Measurements from ENCODE around the gene NMUR1. TPM values are rescaled to one million over a fixed set of nuclear protein-coding genes. Genes with fewer than 3 reads are reported as not detected.
A peak's percentile ranks its signal among the peaks of the same experiment; 100 is the strongest.

Gene NMUR1
- total RNA-seq, 1 experiment from 2014 or later = 0.10 TPM

DNA sequence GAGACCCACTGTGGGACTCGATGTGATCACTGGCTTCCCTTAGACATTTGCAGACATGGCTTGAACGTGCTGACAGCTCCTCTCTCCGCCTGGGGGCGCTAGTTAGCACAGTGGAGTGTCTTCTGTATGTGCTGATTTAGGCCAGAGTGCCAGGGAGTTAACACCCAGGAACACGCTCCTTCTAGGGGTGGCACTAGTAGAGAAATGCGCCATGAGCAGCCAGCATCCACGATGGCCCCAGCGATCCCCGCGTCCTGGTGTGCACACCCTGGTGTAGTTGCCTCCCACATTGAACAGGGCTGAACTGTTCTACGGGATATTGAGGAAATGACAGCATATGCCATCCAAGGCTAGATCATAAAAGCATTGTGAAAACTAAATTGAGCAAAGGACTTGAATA lies 11.4 kb upstream of the NMUR1 start:
- no peaks in the 10 kb centered on the region for H3K27me3 ChIP-seq (ENCODE audit: control insufficient read depth, insufficient read depth, low read length)
- DNase-seq = peak; percentile 92
- no peaks in the 10 kb centered on the region for H3K36me3 ChIP-seq (replicated peaks; ENCODE audit: control insufficient read depth, insufficient read depth, low read length)
- no peak overlapping the region for H3K4me3 ChIP-seq (ENCODE audit: insufficient read depth, low read depth, low read length)

DNA sequence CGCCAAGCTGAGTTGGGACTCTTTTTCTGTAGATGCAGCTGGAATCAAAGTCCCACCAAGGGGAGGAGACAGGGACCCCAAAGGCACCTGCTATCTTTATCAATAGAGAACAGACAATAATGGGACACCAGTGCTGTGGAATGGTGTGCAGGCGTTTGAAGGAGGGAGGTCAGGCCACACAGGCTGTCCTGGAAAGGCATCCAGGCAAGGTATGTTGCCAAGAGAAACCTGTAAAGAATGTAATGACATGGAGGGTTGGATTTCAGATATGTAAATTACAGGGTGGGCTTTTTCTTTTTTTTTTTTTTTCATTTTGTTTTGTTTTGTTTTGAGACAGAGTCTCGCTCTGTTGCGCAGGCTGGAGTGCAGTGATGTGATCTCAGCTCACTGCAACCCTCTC lies 9.7 kb upstream of the NMUR1 start:
- Histone ChIP-seq H3K4me3 (ENCODE audit: insufficient read depth, low read depth, low read length) (no peak overlapping the region), H3K36me3 (replicated peaks; ENCODE audit: control insufficient read depth, insufficient read depth, low read length) (no peaks in the 10 kb centered on the region), H3K27me3 (ENCODE audit: control insufficient read depth, insufficient read depth, low read length) (no peaks in the 10 kb centered on the region)
- no peak for DNase-seq

DNA sequence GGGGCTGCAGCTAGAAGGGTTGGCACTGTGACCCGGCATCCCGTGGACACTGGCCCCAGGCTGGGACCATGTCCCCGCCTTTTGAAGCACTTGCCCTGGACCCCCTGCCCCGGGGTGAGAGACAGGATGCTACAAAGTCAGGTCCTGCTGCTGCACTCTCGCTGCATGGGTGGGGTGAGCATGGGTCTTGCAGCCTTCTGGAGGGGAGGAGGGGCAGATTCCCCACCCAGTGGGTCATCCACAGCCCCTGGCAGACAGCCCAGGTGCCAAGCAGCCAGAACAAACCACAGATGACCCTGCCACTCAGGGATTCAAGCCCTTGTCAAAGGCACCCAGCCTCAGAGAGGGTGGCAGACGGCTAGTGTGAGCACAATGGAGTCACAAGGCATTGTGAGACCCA lies 5.7 kb upstream of the NMUR1 start:
- H3K4me3 ChIP-seq (ENCODE audit: insufficient read depth, low read depth, low read length) = no peak overlapping the region
- H3K36me3 ChIP-seq (replicated peaks; ENCODE audit: control insufficient read depth, insufficient read depth, low read length) = no peaks in the 10 kb centered on the region
- H3K27me3 ChIP-seq (ENCODE audit: control insufficient read depth, insufficient read depth, low read length) = no peaks in the 10 kb centered on the region
- no peak for DNase-seq

DNA sequence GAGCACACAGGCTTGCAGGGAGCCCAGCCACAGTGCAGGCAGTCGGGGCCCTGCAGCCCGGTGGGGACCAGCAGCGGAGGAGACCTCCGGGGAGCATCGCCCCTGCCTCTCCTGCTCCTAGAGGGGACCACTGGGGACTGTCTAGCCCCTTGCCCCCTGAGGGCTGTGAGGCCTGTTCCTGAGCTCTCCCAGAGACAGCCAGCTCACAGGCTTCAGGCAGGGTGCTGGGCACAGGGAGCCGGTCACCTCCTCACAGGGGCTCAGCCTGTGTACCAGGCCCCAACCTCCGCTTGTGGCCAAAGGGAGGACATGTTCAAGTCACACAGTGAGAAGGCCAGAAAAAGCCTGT lies 3.5 kb upstream of the NMUR1 start:
- DNase-seq = no peak
- Histone ChIP-seq H3K27me3 (ENCODE audit: control insufficient read depth, insufficient read depth, low read length) (peaks cover 12% of the 10 kb centered on the region), H3K4me3 (ENCODE audit: insufficient read depth, low read depth, low read length) (no peak overlapping the region), H3K36me3 (replicated peaks; ENCODE audit: control insufficient read depth, insufficient read depth, low read length) (no peaks in the 10 kb centered on the region)

DNA sequence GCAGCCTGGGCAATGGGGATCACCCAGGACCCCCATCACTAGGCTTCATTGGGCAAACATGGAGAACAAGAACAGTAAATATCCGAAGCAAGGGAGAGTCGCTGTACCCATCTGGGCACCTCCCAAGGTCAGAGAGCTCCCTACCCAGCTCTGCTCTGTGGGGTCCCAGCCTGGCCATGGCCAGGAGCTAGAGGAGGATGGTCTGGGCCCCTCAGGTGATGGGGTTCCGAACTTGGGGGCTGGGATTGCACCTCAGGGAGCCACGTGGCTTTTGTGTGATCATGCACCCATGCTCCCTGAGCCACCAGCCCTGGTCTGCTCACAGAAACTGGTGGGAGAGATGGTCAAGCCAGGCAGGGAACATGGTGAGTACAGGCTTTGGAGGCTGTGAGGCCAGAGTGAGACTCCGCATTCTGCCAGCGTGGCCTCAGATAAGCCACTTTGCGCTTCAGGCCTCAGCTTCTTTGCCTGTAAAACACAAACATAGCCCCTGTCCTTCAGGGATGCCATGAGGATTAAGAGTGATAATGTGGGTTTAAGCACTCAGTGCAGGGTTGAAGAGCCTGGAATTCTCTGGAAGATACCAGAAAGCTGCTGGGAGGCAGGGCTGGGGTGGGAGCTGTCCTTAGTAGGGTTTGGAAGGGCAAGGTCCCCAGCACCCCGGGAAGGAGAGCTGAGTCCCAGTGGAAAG lies 3.0 kb upstream of the NMUR1 start:
- peaks cover 12% of the 10 kb centered on the region for H3K27me3 ChIP-seq (ENCODE audit: control insufficient read depth, insufficient read depth, low read length)
- no peaks in the 10 kb centered on the region for H3K36me3 ChIP-seq (replicated peaks; ENCODE audit: control insufficient read depth, insufficient read depth, low read length)
- H3K4me3 ChIP-seq (ENCODE audit: insufficient read depth, low read depth, low read length) = no peak overlapping the region
- no peak for DNase-seq

DNA sequence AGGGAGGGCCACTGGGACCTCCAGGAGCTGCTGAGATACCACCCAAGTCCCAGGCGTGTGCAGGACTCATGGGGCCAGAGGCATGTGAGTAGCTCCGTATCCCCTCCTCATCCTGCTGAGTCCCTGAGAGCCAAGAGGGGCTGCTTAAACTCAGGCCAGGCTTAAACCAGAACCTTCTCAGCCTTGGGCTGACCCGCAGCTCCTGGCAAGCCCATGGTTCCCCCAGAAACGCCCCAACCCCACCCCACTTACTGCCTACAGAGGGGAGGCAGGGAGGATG lies 2.5 kb upstream of the NMUR1 start:
- Histone ChIP-seq H3K4me3 (ENCODE audit: insufficient read depth, low read depth, low read length) (no peak overlapping the region), H3K27me3 (ENCODE audit: control insufficient read depth, insufficient read depth, low read length) (peaks cover 12% of the 10 kb centered on the region)

DNA sequence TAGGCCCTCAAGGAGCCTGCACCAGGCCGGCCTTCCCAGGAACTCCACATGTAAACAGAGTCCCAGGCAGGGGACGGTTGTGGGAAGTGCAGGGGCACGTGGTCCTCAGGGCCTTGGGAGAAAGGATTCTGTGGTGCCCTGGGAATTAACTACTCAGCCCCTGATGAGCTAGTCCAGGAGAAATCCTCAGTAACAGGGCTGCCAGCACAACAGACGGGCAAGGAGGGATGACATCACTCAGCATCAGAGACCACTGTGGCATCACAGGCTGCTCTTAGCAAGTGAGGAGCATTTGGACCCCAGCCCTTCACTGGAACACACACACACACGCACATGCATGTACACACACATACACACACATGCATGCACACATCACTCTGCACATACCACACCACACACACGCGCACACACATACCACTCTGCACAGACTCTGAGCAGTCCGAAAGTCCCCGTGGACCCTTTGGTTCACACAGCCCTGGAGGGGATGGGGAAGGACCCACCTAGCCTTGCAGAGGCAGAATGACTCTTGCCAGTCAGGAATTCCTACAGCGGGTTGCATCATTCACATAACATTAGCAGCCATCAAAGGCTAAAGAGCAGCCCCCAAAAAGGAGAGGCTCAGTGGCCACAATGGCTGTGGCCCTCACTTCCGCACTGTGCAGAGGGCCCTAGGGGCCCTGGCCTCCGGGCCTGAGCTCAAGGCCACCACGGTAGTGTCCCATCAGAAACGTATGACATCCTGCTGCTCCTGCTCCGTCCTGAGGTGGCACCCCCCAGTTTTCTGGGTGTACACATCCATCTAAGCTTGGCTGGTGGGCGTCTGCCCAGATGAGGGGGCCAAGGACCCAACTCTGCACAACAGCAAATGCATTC lies 1.9 kb upstream of the NMUR1 start:
- Histone ChIP-seq H3K4me3 (ENCODE audit: insufficient read depth, low read depth, low read length) (no peak overlapping the region), H3K27me3 (ENCODE audit: control insufficient read depth, insufficient read depth, low read length) (peaks cover 12% of the 10 kb centered on the region), H3K36me3 (replicated peaks; ENCODE audit: control insufficient read depth, insufficient read depth, low read length) (no peaks in the 10 kb centered on the region)
- DNase-seq = no peak

More for the DNA sequence above, 2.5 kb upstream of the NMUR1 start:
- no peak for DNase-seq
- no peaks in the 10 kb centered on the region for H3K36me3 ChIP-seq (replicated peaks; ENCODE audit: control insufficient read depth, insufficient read depth, low read length)

DNA sequence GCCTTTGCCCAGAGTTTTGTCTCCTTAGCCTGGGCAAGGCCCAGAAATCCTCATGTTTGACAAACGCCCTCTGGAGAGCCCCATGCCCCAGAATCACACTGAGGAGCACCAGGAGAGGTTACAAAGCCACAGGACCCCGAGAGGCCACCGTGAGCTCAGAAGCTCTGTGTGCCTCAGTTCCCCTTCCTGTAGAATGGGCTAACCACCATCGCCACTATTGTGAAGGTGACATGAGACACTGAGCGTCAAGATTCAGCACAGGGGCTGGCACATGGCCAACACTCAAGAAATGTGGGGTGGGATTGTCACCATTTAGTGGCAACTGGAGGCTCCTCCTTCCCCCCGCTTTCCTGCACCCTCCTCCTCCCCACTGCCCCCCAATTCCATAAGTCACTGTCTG lies 1.2 kb upstream of the NMUR1 start:
- H3K27me3 ChIP-seq (ENCODE audit: control insufficient read depth, insufficient read depth, low read length) = peaks cover 12% of the 10 kb centered on the region
- H3K36me3 ChIP-seq (replicated peaks; ENCODE audit: control insufficient read depth, insufficient read depth, low read length) = no peaks in the 10 kb centered on the region
- H3K4me3 ChIP-seq (ENCODE audit: insufficient read depth, low read depth, low read length) = no peak overlapping the region
- no peak for DNase-seq

DNA sequence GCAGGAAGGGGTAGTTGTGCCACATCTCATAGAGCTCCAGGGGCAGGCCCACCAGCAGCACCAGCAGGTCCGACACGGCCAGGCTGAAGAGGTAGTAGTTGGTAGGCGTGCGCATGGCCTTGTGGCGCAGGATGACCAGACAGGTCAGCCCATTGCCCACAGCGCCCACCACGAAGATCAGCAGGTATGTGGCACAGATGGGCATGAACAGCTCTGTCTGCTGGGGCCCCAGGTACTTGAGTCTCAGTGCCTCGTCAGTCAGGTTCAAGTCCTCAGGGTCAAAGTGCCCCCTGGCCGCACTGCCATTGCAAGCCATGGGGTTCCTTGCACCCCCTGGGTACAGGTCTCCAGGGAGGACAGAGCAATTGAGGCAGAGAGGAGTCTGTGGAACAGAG lies 1.6 kb downstream of the NMUR1 start:
- H3K36me3 ChIP-seq (replicated peaks; ENCODE audit: control insufficient read depth, insufficient read depth, low read length) = no peaks in the 10 kb centered on the region
- peaks cover 12% of the 10 kb centered on the region for H3K27me3 ChIP-seq (ENCODE audit: control insufficient read depth, insufficient read depth, low read length)
- no peak overlapping the region for H3K4me3 ChIP-seq (ENCODE audit: insufficient read depth, low read depth, low read length)
- no peak for DNase-seq

DNA sequence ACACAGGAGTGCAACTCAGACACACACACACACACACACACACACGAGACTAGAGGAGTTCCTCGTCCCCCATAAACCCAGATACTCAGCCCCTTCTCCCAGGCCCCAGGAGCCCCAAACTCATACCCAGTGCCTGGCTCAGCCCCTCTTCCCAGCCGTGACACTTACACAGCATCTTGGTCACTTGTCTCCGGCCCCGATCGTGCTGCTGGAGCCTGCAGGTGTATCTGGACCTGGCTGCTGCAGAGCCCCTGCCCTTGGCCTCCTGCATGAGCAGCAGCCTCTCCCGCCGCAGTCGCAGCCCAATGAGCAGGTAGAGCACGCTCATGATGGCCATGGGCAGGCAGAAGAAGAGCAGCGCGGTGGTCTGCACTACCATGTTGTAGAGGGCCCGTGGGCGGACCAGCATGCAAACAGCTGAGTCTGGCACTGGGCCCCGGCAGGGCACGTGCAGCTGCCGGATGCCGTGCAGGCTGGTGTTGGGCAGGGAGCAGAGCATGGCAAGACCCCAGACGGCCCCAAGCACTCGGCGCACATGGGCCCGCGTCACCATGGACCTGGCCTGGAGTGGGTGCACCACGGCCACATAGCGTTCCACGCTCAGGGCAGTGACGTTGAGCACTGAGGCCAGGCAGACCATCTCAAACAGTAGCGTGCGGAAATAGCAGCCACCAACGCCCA lies 2.1 kb downstream of the NMUR1 start:
- no peak overlapping the region for H3K4me3 ChIP-seq (ENCODE audit: insufficient read depth, low read depth, low read length)
- peaks cover 12% of the 10 kb centered on the region for H3K27me3 ChIP-seq (ENCODE audit: control insufficient read depth, insufficient read depth, low read length)
- no peak for DNase-seq
- H3K36me3 ChIP-seq (replicated peaks; ENCODE audit: control insufficient read depth, insufficient read depth, low read length) = no peaks in the 10 kb centered on the region

DNA sequence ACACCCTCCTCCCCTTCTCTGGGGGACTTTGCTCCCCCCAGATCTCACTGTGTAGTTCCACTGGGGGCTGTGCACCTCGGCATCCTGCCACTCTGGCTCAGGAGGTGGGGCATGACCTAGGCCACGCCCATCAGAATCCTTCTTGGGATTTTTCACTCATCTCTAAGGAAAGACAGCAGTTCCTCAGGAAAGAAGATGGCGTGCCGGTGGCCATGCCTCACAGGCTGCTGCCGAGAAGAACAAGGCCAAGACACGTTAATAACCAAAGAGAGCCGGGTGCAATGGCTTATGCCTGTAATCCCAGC lies 3.2 kb downstream of the NMUR1 start:
- DNase-seq = peak; percentile 74
- H3K4me3 ChIP-seq (ENCODE audit: insufficient read depth, low read depth, low read length) = no peak overlapping the region

DNA sequence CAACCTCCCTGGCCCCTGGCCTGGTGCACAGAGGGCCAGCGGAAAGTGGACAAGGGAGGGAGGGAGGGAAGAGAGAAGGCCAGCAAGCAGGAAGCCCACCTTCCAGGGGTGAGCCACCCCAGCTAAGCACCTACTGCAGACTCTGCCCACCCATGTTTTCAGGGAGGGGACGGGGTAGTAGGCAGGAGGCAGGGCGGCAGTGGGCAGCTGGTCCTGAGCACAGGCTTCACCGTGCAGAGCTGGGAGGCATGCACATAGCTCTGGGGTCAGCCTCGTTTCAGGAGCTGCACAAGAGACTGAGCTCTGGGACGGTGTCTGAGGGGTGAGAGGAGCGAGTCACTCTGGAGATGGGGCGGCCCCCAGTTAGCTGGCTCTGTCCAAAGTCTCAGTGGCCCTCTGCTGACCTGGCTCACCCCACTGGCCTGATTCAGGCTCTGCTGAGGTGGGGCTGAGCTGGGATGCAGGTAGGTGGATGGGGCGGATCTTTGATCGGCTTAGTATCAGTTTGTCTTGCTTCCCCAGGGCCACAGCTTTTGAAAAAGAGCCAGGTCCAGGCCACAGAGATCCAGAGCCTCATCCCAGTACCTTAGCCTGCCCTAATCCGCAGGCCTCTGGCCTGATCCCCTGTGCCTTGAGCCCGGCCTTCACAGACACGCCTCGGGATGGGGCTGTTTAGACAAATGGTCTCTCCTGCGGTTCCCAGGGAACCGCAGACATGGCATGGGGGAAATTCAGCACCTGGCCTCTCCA lies 3.7 kb downstream of the NMUR1 start:
- Histone ChIP-seq H3K4me3 (ENCODE audit: insufficient read depth, low read depth, low read length) (no peak overlapping the region), H3K36me3 (replicated peaks; ENCODE audit: control insufficient read depth, insufficient read depth, low read length) (no peaks in the 10 kb centered on the region), H3K27me3 (ENCODE audit: control insufficient read depth, insufficient read depth, low read length) (peaks cover 12% of the 10 kb centered on the region)
- DNase-seq = no peak

More for the DNA sequence above, 3.2 kb downstream of the NMUR1 start:
- Histone ChIP-seq H3K36me3 (replicated peaks; ENCODE audit: control insufficient read depth, insufficient read depth, low read length) (no peaks in the 10 kb centered on the region), H3K27me3 (ENCODE audit: control insufficient read depth, insufficient read depth, low read length) (peaks cover 12% of the 10 kb centered on the region)

DNA sequence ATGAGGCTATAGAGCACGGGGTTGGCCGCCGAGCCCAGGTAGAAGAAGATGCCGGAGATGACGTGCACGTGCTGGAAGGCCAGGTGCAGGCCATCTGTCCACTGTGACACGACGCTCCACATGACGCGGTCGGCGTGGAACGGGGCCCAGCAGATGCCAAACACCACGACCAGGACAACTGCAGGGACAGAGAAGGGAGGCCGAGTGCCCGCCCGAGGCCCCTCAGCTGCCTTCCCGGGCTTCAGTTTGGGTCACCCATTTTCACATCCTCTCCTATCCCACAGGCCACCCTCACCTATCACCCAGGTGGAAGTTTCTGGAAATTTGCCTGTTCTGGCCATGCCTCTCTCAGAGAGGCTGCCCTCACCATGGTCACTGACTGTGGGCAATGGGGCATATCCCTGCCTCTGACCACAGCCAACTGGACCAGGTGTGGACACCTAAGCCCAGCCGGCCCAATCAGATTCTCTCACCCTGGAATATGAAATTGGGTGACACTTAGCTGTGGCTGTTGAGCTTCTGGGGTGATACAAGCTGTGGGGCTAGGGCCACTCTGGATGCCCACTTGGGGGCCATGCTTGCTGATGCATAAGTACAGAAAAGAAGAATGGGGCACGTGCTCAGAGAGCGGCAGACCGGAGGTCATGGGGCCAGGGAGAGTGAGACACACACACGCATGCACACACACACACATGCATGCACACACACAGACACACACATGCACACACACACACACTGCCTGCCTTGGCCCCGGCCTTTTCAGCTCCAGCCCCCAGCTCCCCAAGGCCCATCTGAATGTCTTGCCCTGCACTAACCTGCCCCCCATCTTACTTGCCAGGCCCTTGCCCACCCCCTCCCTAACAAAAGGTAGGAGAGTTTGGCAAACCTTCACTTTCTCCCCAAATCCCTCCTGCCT lies 4.7 kb downstream of the NMUR1 start:
- Histone ChIP-seq H3K4me3 (ENCODE audit: insufficient read depth, low read depth, low read length) (no peak overlapping the region), H3K36me3 (replicated peaks; ENCODE audit: control insufficient read depth, insufficient read depth, low read length) (no peaks in the 10 kb centered on the region), H3K27me3 (ENCODE audit: control insufficient read depth, insufficient read depth, low read length) (peaks cover 9% of the 10 kb centered on the region)
- no peak for DNase-seq

All from H7 (cell line).